ENCODE results near the gene TBCA.

TBCA gene

GRCh38 chr5:77797136-77797535 is 21.0 kb upstream of the TBCA start:
- H3K4me3 ChIP-seq (replicated peaks; ENCODE audit: low read depth, low read length): no peak overlapping the region
- DNase-seq (ENCODE audit: extremely low read depth, low read depth): no peak
- TF ChIP-seq CTCF (IDR thresholded peaks at IDR 0.05; ENCODE audit: low read depth, low read length, missing control alignments): no peak

- DNase-seq (ENCODE audit: extremely low read depth, low read depth): no peak
- no peak overlapping the region for H3K4me3 ChIP-seq (replicated peaks; ENCODE audit: low read depth, low read length)
- TF ChIP-seq CTCF (IDR thresholded peaks at IDR 0.05; ENCODE audit: low read depth, low read length, missing control alignments): no peak
Observed at GRCh38 chr5:77795846-77796245, 19.7 kb upstream of the TBCA start.

DNA sequence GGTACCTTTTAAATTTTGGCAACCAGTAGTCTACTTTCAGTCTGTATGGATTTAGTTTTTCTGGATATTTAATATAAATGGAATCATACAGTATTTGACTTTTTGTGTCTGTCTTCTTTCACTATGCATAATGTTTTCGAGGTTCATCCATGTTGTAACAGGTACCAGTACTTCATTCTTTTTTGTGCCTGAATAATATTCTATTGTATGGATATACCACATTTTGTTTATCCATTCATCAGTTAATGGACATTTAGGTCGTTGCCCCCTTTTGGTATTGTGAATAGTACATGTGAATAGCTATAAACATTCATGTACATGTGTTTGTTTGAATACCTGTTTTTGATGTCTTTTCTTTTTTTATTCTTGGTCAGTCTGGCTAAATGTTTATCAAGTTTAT is 19.1 kb upstream of the TBCA start:
- DNase-seq (ENCODE audit: extremely low read depth, low read depth): no peak
- H3K4me3 ChIP-seq (replicated peaks; ENCODE audit: low read depth, low read length): no peak overlapping the region
- TF ChIP-seq CTCF (IDR thresholded peaks at IDR 0.05; ENCODE audit: low read depth, low read length, missing control alignments): no peak

- H3K4me3 ChIP-seq (replicated peaks; ENCODE audit: low read depth, low read length): no peak overlapping the region
- no peak for DNase-seq (ENCODE audit: extremely low read depth, low read depth)
- no peak for TF ChIP-seq CTCF (IDR thresholded peaks at IDR 0.05; ENCODE audit: low read depth, low read length, missing control alignments)
Observed at GRCh38 chr5:77791926-77792325, 15.8 kb upstream of the TBCA start.

GRCh38 chr5:77791356-77791755 is 15.2 kb upstream of the TBCA start:
- no peak overlapping the region for H3K4me3 ChIP-seq (replicated peaks; ENCODE audit: low read depth, low read length)
- TF ChIP-seq CTCF (IDR thresholded peaks at IDR 0.05; ENCODE audit: low read depth, low read length, missing control alignments): no peak
- no peak for DNase-seq (ENCODE audit: extremely low read depth, low read depth)

- no peak overlapping the region for H3K4me3 ChIP-seq (replicated peaks; ENCODE audit: low read depth, low read length)
- no peak for TF ChIP-seq CTCF (IDR thresholded peaks at IDR 0.05; ENCODE audit: low read depth, low read length, missing control alignments)
- DNase-seq (ENCODE audit: extremely low read depth, low read depth): no peak
Observed at GRCh38 chr5:77785229-77785628, 9.1 kb upstream of the TBCA start.

- H3K4me3 ChIP-seq (replicated peaks; ENCODE audit: low read depth, low read length): no peak overlapping the region
- no peak for DNase-seq (ENCODE audit: extremely low read depth, low read depth)
- no peak for TF ChIP-seq CTCF (IDR thresholded peaks at IDR 0.05; ENCODE audit: low read depth, low read length, missing control alignments)
Observed at GRCh38 chr5:77784735-77785134, 8.6 kb upstream of the TBCA start.
